CD4-positive, alpha-beta T cell (primary cell): ENCODE measurements around the gene INSRR. TPM values are rescaled to one million over a fixed set of nuclear protein-coding genes. Genes with fewer than 3 reads are reported as not detected.

Experiments
- ATAC-seq: fragments of 200-7000 bp; cut with Tn5 transposase; one replicate; pipeline ENCODE4 v1.10.0; 2022; ENCODE audit warnings: mild to moderate bottlenecking; ENCODE audit not compliant: poor library complexity
- CTCF ChIA-PET: fragments of 350-600 bp; sonication (Branson Sonifier 250); formaldehyde crosslinking; loops from one replicate; lab custom pipeline; 2021; ENCODE audit warnings: antibody characterized with exemption, inconsistent platforms; lab: Charles Lee
- POLR2A ChIA-PET: fragments of 350-600 bp; sonication (Branson Sonifier 250); formaldehyde crosslinking; loops from one replicate; lab custom pipeline; 2021; ENCODE audit warnings: antibody characterized with exemption, inconsistent platforms; lab: Charles Lee
- DNase-seq, 14 experiments: peaks; one replicate each; pipeline ENCODE4 v3.0.0-alpha.2; 2013 to 2020; ENCODE audit warnings: mixed read lengths in 2 of 14
- H3K27ac ChIP-seq, 2 donors: one replicate each; pipeline versions ENCODE4 v1.5.1 to v1.7.0; 2013; ENCODE audit warnings: low read length in 2 of 2, low read depth in 1 of 2, mild to moderate bottlenecking in 1 of 2
- H3K27me3 ChIP-seq, 2 experiments: 1 replicate in 1 of 2; 2 replicates in 1 of 2; pipeline versions ENCODE4 v1.6.1 to v1.7.0; 2013; ENCODE audit warnings: low read length in 2 of 2, control low read depth in 1 of 2, mild to moderate bottlenecking in 1 of 2, moderate library complexity in 1 of 2; ENCODE audit not compliant: insufficient read depth in 2 of 2, control insufficient read depth in 1 of 2
- H3K36me3 ChIP-seq: one replicate; pipeline ENCODE4 v1.6.1; 2013; ENCODE audit warnings: low read length, control low read depth; ENCODE audit not compliant: insufficient read depth
- H3K4me1 ChIP-seq: one replicate; pipeline ENCODE4 v1.6.1; 2013; ENCODE audit warnings: low read length, control low read depth; ENCODE audit not compliant: insufficient read depth
- H3K4me3 ChIP-seq: one replicate; pipeline ENCODE4 v1.5.1; 2013; ENCODE audit warnings: mild to moderate bottlenecking, low read length, moderate library complexity
- H3K9me3 ChIP-seq, 2 experiments: 1 replicate in 1 of 2; 2 replicates in 1 of 2; pipeline versions ENCODE4 v1.6.1 to v1.7.0; 2013; ENCODE audit warnings: low read length in 2 of 2, mild to moderate bottlenecking in 2 of 2, control low read depth in 1 of 2, moderate library complexity in 1 of 2; ENCODE audit not compliant: control insufficient read depth in 1 of 2, insufficient read depth in 1 of 2
- H3K27ac Mint-ChIP-seq: one replicate; pipeline ENCODE4 v1.8.0; 2020; ENCODE audit warnings: mixed read lengths
- H3K27me3 Mint-ChIP-seq: one replicate; pipeline ENCODE4 v1.8.0; 2021; ENCODE audit warnings: mixed read lengths
- H3K36me3 Mint-ChIP-seq: one replicate; pipeline ENCODE4 v1.8.0; 2021; ENCODE audit warnings: low read depth, mixed read lengths
- H3K4me1 Mint-ChIP-seq: one replicate; pipeline ENCODE4 v1.8.0; 2021; ENCODE audit warnings: low read depth, mixed read lengths
- H3K4me3 Mint-ChIP-seq: one replicate; pipeline ENCODE4 v1.8.0; 2020; ENCODE audit warnings: mild to moderate bottlenecking, mixed read lengths
- H3K9me3 Mint-ChIP-seq: one replicate; pipeline ENCODE4 v1.8.0; 2020; ENCODE audit warnings: mixed read lengths
- CTCF ChIP-seq: fragments of 200-600 bp; IDR thresholded peaks from one replicate; pipeline ENCODE4 v1.8.0; 2022; ENCODE audit warnings: antibody characterized with exemption, mild to moderate bottlenecking
- intact Hi-C, 2 experiments: fragments of 100-400 bp; cut with DNase I in 1 of 2; cut with micrococcal nuclease in 1 of 2; formaldehyde crosslinking; loops; one replicate each; pipeline versions ENCODE4 v1.15.1 to v1.9.0; 2023 to 2025; cut with DNase I, micrococcal nuclease
- total RNA-seq, 174 experiments: library from RNA in 2 of 174; stranded (reverse) in 2 of 174; gene quantifications; one replicate each; pipeline ENCODE4 v1.2.3 and lab custom pipeline; 2021 to 2026

INSRR gene
- total RNA-seq, 2 experiments from 2014 or later = not detected

DNA sequence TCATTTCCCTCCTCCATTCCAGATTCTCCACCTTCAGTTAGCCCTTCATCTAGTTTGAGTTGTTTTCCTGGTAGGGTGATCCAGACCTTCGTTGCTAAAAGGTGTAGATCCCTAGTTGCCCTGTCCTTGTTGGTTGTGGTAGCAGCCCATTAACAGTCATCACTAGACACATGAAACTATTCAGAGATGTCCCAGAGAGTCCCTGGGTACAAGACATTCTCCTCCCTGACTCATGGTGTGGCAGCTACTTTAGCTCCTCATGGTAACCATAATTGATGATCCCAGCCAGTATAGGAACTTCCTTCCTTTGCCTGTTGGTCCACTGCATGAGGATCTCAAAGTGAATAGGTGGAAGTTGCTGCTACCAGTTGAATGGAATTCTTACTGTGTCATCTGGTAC is 36.2 kb downstream of the INSRR start:
- Mint-ChIP-seq H3K4me1 (no peaks in the 10 kb centered on the region), H3K9me3 (no peaks in the 10 kb centered on the region), H3K27me3 (no peaks in the 10 kb centered on the region), H3K4me3 (no peak overlapping the region), H3K27ac (no peak overlapping the region), H3K36me3 (no peaks in the 10 kb centered on the region)
- no peak for TF ChIP-seq CTCF
- Histone ChIP-seq H3K4me1 (peaks cover 3% of the 10 kb centered on the region), H3K27me3 (no peaks in the 10 kb centered on the region), H3K27ac (no peak overlapping the region), H3K36me3 (no peaks in the 10 kb centered on the region), H3K4me3 (no peak overlapping the region), H3K9me3 (no peaks in the 10 kb centered on the region)
- intact Hi-C loops = no loop called here
- ChIA-PET POLR2A (interaction anchor here (0.6 kb wide), 2 partner anchors 94 to 116 kb away, joined by 3 read pairs; no protein-coding TSS in a partner anchor), CTCF (interaction anchor here (0.6 to 2.4 kb wide), 3 partner anchors 9 to 38 kb away, joined by 3 to 5 read pairs (median 3); partner anchors contain the start of gene NTRK1)
- ATAC-seq = no peak
- no peak for DNase-seq

GRCh38 chr1:156821801-156822200 is 37.1 kb downstream of the INSRR start:
- H3K27ac Mint-ChIP-seq = no peak overlapping the region
- Histone ChIP-seq H3K27ac (no peak overlapping the region), H3K4me1 (peaks cover 12% of the 10 kb centered on the region), H3K9me3 (no peaks in the 10 kb centered on the region), H3K36me3 (no peaks in the 10 kb centered on the region), H3K27me3 (no peaks in the 10 kb centered on the region), H3K4me3 (no peak overlapping the region)
- H3K4me3 Mint-ChIP-seq = no peak overlapping the region
- ChIA-PET POLR2A (interaction anchor here (0.6 to 0.7 kb wide), 2 partner anchors 54 to 115 kb away, joined by 3 read pairs; partner anchors contain the start of gene PRCC), CTCF (interaction anchor here (0.9 to 2.4 kb wide), 2 partner anchors 38 to 436 kb away, joined by 3 to 5 read pairs; partner anchors contain the start of gene NTRK1)
- ATAC-seq = peak; percentile 18
- intact Hi-C loops = no loop called here
- H3K9me3 Mint-ChIP-seq = no peaks in the 10 kb centered on the region
- H3K4me1 Mint-ChIP-seq = peaks cover 4% of the 10 kb centered on the region
- no peak for DNase-seq
- TF ChIP-seq CTCF = no peak
- peaks cover 3% of the 10 kb centered on the region for H3K27me3 Mint-ChIP-seq
- peaks cover 3% of the 10 kb centered on the region for H3K36me3 Mint-ChIP-seq

- ChIA-PET CTCF (interaction anchor here (1.0 to 2.1 kb wide), 3 partner anchors 15 to 43 kb away, joined by 4 to 11 read pairs (median 8); no protein-coding TSS in a partner anchor), POLR2A (interaction anchor here (0.7 to 2.2 kb wide), 8 partner anchors 15 to 91 kb away, joined by 3 to 16 read pairs (median 4); partner anchors contain the start of genes METTL25B, NTRK1 and PRCC)
- peak within 1 kb of the TSS; percentile 73 for H3K4me3 ChIP-seq
- Mint-ChIP-seq H3K4me3 (peak within 1 kb of the TSS; percentile 83), H3K27me3 (peaks cover 6% of the 10 kb centered on the region), H3K27ac (peak within 1 kb of the TSS; percentile 98), H3K9me3 (no peaks in the 10 kb centered on the region), H3K36me3 (peaks cover 21% of the 10 kb centered on the region), H3K4me1 (peaks cover 48% of the 10 kb centered on the region)
- peaks cover 23% of the 10 kb centered on the region for H3K36me3 ChIP-seq
- H3K27me3 ChIP-seq = no peaks in the 10 kb centered on the region
- DNase-seq (peak; percentile 84 to 100 (median 92)), ATAC-seq (peak; percentile 84)
- H3K9me3 ChIP-seq = no peaks in the 10 kb centered on the region
- peaks cover 63% of the 10 kb centered on the region for H3K4me1 ChIP-seq
- peak within 1 kb of the TSS; percentile 97 to 99 for H3K27ac ChIP-seq
- TF ChIP-seq CTCF = no peak
- intact Hi-C loops = loop anchor here in 1 of 2 experiments (2.0 to 10.0 kb wide), 2 partner anchors 44 to 318 kb away; partner anchors contain the start of genes ETV3 and NTRK1
Measured at GRCh38 chr1:156816561-156817328, 42.2 kb downstream of the INSRR start, which contains the start of gene SH2D2A. Gene SH2D2A, minus strand, starts transcription at chr1:156816848. Its CDS starts 140 bp downstream, at chr1:156816708.
